ENCODE results near the gene CNTNAP5. TPM values are rescaled to one million over a fixed set of nuclear protein-coding genes. Genes with fewer than 3 reads are reported as not detected.

Gene CNTNAP5
- total and polyA plus RNA-seq, 4 donors, result not detected

- intact Hi-C loops (cut with DNase I), result no loop called here
- no peaks in the 10 kb centered on the region for H3K27me3 ChIP-seq (ENCODE audit: control insufficient read depth in 1 of 2, insufficient read depth in 2 of 2, low read length in 1 of 2)
- WGBS, 2 donors, result 80 to 94% methylated on average over 3 of the region's 3 CpGs
- ATAC-seq (ENCODE audit: low FRiP score) (no peak), DNase-seq (no peak)
- no peaks in the 10 kb centered on the region for H3K36me3 ChIP-seq (ENCODE audit: control insufficient read depth in 1 of 2, insufficient read depth in 2 of 2, low read length in 1 of 2)
- no peak overlapping the region for H3K4me3 ChIP-seq (ENCODE audit: low read length in 2 of 2)
- no peak overlapping the region for H3K27ac ChIP-seq (ENCODE audit: low read depth in 1 of 2, low read length in 2 of 2)
- no peaks in the 10 kb centered on the region for H3K9me3 ChIP-seq (ENCODE audit: control insufficient read depth, low read length)
- H3K4me1 ChIP-seq (ENCODE audit: control insufficient read depth in 1 of 2, insufficient read depth in 2 of 2, low read length in 2 of 2), result no peaks in the 10 kb centered on the region
Observed at GRCh38 chr2:124708661-124709060, 683.6 kb downstream of the CNTNAP5 start.

- Histone ChIP-seq H3K4me3 (ENCODE audit: low read length in 2 of 2) (no peak overlapping the region), H3K27me3 (ENCODE audit: control insufficient read depth in 1 of 2, insufficient read depth in 2 of 2, low read length in 1 of 2) (no peaks in the 10 kb centered on the region), H3K9me3 (ENCODE audit: control insufficient read depth, low read length) (no peaks in the 10 kb centered on the region), H3K27ac (ENCODE audit: low read depth in 1 of 2, low read length in 2 of 2) (no peak overlapping the region), H3K4me1 (ENCODE audit: control insufficient read depth in 1 of 2, insufficient read depth in 2 of 2, low read length in 2 of 2) (no peaks in the 10 kb centered on the region), H3K36me3 (ENCODE audit: control insufficient read depth in 1 of 2, insufficient read depth in 2 of 2, low read length in 1 of 2) (no peaks in the 10 kb centered on the region)
- ATAC-seq (ENCODE audit: low FRiP score), result no peak
- WGBS, 2 donors, result 56 to 94% methylated on average over 2 of the region's 2 CpGs
- intact Hi-C loops (cut with DNase I), result no loop called here
- no peak for DNase-seq
Observed at GRCh38 chr2:124713969-124714368, 688.9 kb downstream of the CNTNAP5 start.

- Histone ChIP-seq H3K9me3 (ENCODE audit: control insufficient read depth, low read length) (no peaks in the 10 kb centered on the region), H3K27me3 (ENCODE audit: control insufficient read depth in 1 of 2, insufficient read depth in 2 of 2, low read length in 1 of 2) (no peaks in the 10 kb centered on the region), H3K36me3 (ENCODE audit: control insufficient read depth in 1 of 2, insufficient read depth in 2 of 2, low read length in 1 of 2) (no peaks in the 10 kb centered on the region), H3K4me1 (ENCODE audit: control insufficient read depth in 1 of 2, insufficient read depth in 2 of 2, low read length in 2 of 2) (no peaks in the 10 kb centered on the region), H3K27ac (ENCODE audit: low read depth in 1 of 2, low read length in 2 of 2) (no peak overlapping the region), H3K4me3 (ENCODE audit: low read length in 2 of 2) (no peak overlapping the region)
- no peak for ATAC-seq (ENCODE audit: low FRiP score)
- intact Hi-C loops (cut with DNase I), result no loop called here
- DNase-seq, result no peak
Observed at GRCh38 chr2:124725187-124725586, 700.1 kb downstream of the CNTNAP5 start.

- Histone ChIP-seq H3K36me3 (ENCODE audit: control insufficient read depth in 1 of 2, insufficient read depth in 2 of 2, low read length in 1 of 2) (no peaks in the 10 kb centered on the region), H3K9me3 (ENCODE audit: control insufficient read depth, low read length) (peaks cover 2% of the 10 kb centered on the region), H3K27me3 (ENCODE audit: control insufficient read depth in 1 of 2, insufficient read depth in 2 of 2, low read length in 1 of 2) (no peaks in the 10 kb centered on the region), H3K4me3 (ENCODE audit: low read length in 2 of 2) (no peak overlapping the region), H3K4me1 (ENCODE audit: control insufficient read depth in 1 of 2, insufficient read depth in 2 of 2, low read length in 2 of 2) (no peaks in the 10 kb centered on the region), H3K27ac (ENCODE audit: low read depth in 1 of 2, low read length in 2 of 2) (no peak overlapping the region)
- WGBS, 2 donors, result 36 to 59% methylated on average over 2 of the region's 2 CpGs
- intact Hi-C loops (cut with DNase I), result no loop called here
- no peak for DNase-seq
- ATAC-seq (ENCODE audit: low FRiP score), result no peak
Observed at GRCh38 chr2:124740636-124741035, 715.5 kb downstream of the CNTNAP5 start.

- intact Hi-C loops (cut with DNase I), result no loop called here
- Histone ChIP-seq H3K4me1 (ENCODE audit: control insufficient read depth in 1 of 2, insufficient read depth in 2 of 2, low read length in 2 of 2) (no peaks in the 10 kb centered on the region), H3K27me3 (ENCODE audit: control insufficient read depth in 1 of 2, insufficient read depth in 2 of 2, low read length in 1 of 2) (no peaks in the 10 kb centered on the region), H3K27ac (ENCODE audit: low read depth in 1 of 2, low read length in 2 of 2) (no peak overlapping the region), H3K4me3 (ENCODE audit: low read length in 2 of 2) (no peak overlapping the region), H3K9me3 (ENCODE audit: control insufficient read depth, low read length) (no peaks in the 10 kb centered on the region), H3K36me3 (ENCODE audit: control insufficient read depth in 1 of 2, insufficient read depth in 2 of 2, low read length in 1 of 2) (no peaks in the 10 kb centered on the region)
- 83 to 88% methylated on average over 3 of the region's 3 CpGs for WGBS, 2 donors
- ATAC-seq (ENCODE audit: low FRiP score) (no peak), DNase-seq (no peak)
Observed at GRCh38 chr2:124753842-124754241, 728.8 kb downstream of the CNTNAP5 start.

GRCh38 chr2:124755386-124755785 lies 730.3 kb downstream of the CNTNAP5 start:
- intact Hi-C loops (cut with DNase I), result no loop called here
- Histone ChIP-seq H3K9me3 (ENCODE audit: control insufficient read depth, low read length) (no peaks in the 10 kb centered on the region), H3K4me3 (ENCODE audit: low read length in 2 of 2) (no peak overlapping the region), H3K27ac (ENCODE audit: low read depth in 1 of 2, low read length in 2 of 2) (no peak overlapping the region), H3K27me3 (ENCODE audit: control insufficient read depth in 1 of 2, insufficient read depth in 2 of 2, low read length in 1 of 2) (no peaks in the 10 kb centered on the region), H3K4me1 (ENCODE audit: control insufficient read depth in 1 of 2, insufficient read depth in 2 of 2, low read length in 2 of 2) (no peaks in the 10 kb centered on the region), H3K36me3 (ENCODE audit: control insufficient read depth in 1 of 2, insufficient read depth in 2 of 2, low read length in 1 of 2) (no peaks in the 10 kb centered on the region)
- 26 to 36% methylated on average over 1 of the region's 1 CpG for WGBS, 2 donors
- ATAC-seq (ENCODE audit: low FRiP score), result no peak
- no peak for DNase-seq

- Histone ChIP-seq H3K27me3 (ENCODE audit: control insufficient read depth in 1 of 2, insufficient read depth in 2 of 2, low read length in 1 of 2) (no peaks in the 10 kb centered on the region), H3K9me3 (ENCODE audit: control insufficient read depth, low read length) (no peaks in the 10 kb centered on the region), H3K27ac (ENCODE audit: low read depth in 1 of 2, low read length in 2 of 2) (no peak overlapping the region), H3K36me3 (ENCODE audit: control insufficient read depth in 1 of 2, insufficient read depth in 2 of 2, low read length in 1 of 2) (no peaks in the 10 kb centered on the region), H3K4me3 (ENCODE audit: low read length in 2 of 2) (no peak overlapping the region), H3K4me1 (ENCODE audit: control insufficient read depth in 1 of 2, insufficient read depth in 2 of 2, low read length in 2 of 2) (no peaks in the 10 kb centered on the region)
- DNase-seq, result no peak
- intact Hi-C loops (cut with DNase I), result no loop called here
- 64 to 67% methylated on average over 4 of the region's 4 CpGs for WGBS, 2 donors
- no peak for ATAC-seq (ENCODE audit: low FRiP score)
Observed at GRCh38 chr2:124756048-124756447, 731.0 kb downstream of the CNTNAP5 start.

GRCh38 chr2:124762388-124762787 lies 737.3 kb downstream of the CNTNAP5 start:
- no peaks in the 10 kb centered on the region for H3K27me3 ChIP-seq (ENCODE audit: control insufficient read depth in 1 of 2, insufficient read depth in 2 of 2, low read length in 1 of 2)
- no peak overlapping the region for H3K27ac ChIP-seq (ENCODE audit: low read depth in 1 of 2, low read length in 2 of 2)
- H3K9me3 ChIP-seq (ENCODE audit: control insufficient read depth, low read length), result no peaks in the 10 kb centered on the region
- no peak for DNase-seq
- no peaks in the 10 kb centered on the region for H3K4me1 ChIP-seq (ENCODE audit: control insufficient read depth in 1 of 2, insufficient read depth in 2 of 2, low read length in 2 of 2)
- WGBS, 2 donors, result 81 to 86% methylated on average over 1 of the region's 1 CpG
- intact Hi-C loops (cut with DNase I), result no loop called here
- H3K4me3 ChIP-seq (ENCODE audit: low read length in 2 of 2), result no peak overlapping the region
- ATAC-seq (ENCODE audit: low FRiP score), result no peak
- no peaks in the 10 kb centered on the region for H3K36me3 ChIP-seq (ENCODE audit: control insufficient read depth in 1 of 2, insufficient read depth in 2 of 2, low read length in 1 of 2)

- Histone ChIP-seq H3K27ac (ENCODE audit: low read depth in 1 of 2, low read length in 2 of 2) (no peak overlapping the region), H3K4me3 (ENCODE audit: low read length in 2 of 2) (no peak overlapping the region), H3K36me3 (ENCODE audit: control insufficient read depth in 1 of 2, insufficient read depth in 2 of 2, low read length in 1 of 2) (no peaks in the 10 kb centered on the region), H3K27me3 (ENCODE audit: control insufficient read depth in 1 of 2, insufficient read depth in 2 of 2, low read length in 1 of 2) (no peaks in the 10 kb centered on the region), H3K9me3 (ENCODE audit: control insufficient read depth, low read length) (no peaks in the 10 kb centered on the region), H3K4me1 (ENCODE audit: control insufficient read depth in 1 of 2, insufficient read depth in 2 of 2, low read length in 2 of 2) (no peaks in the 10 kb centered on the region)
- 86 to 89% methylated on average over 9 of the region's 9 CpGs for WGBS, 2 donors
- intact Hi-C loops (cut with DNase I), result no loop called here
- ATAC-seq (ENCODE audit: low FRiP score) (no peak), DNase-seq (no peak)
Observed at GRCh38 chr2:124763611-124764010, 738.5 kb downstream of the CNTNAP5 start.
